Right ventricle myocardium superior (tissue), 1 donor: ENCODE measurements around the gene CLNK. TPM values are rescaled to one million over a fixed set of nuclear protein-coding genes. Genes with fewer than 3 reads are reported as not detected.
"Not testable (repeated sequence)": the region's sequence is repeated elsewhere in the genome, so short reads cannot be mapped to it uniquely, and the experiment has no call there.

ENCODE experiments used
- ATAC-seq: fragments of 200-7000 bp; cut with Tn5 transposase; one replicate; pipeline ENCODE4 v1.9.1; 2020; ENCODE audit warnings: mild to moderate bottlenecking; ENCODE audit not compliant: poor library complexity
- DNase-seq: peaks from one replicate; pipeline ENCODE4 v3.0.0-alpha.2; 2020
- intact Hi-C: fragments of 100-400 bp; cut with DNase I; formaldehyde crosslinking; loops from one replicate; pipeline ENCODE4 v1.11.2; 2022
- total RNA-seq: library from RNA; stranded (reverse); fragmentation: NEBNext Ultra II Directional; extraction: Animal tissue kit (Norgen Biotek cat#: 25700); gene quantifications from one replicate; pipeline ENCODE4 v1.2.1, GENCODE V29; 2021
- donor health status: DM: no; HTN: yes; CAD: no; lungs with severe emphysema.

CLNK gene
- total RNA-seq, 1 donor from 2014 or later = not detected

GRCh38 chr4:10593130-10593529, 91.4 kb downstream of the CLNK start:
- intact Hi-C loops = no loop called here
- ATAC-seq (no peak), DNase-seq (no peak)

- ATAC-seq (no peak), DNase-seq (no peak)
- intact Hi-C loops = no loop called here
Measured at GRCh38 chr4:10590896-10591295, 93.7 kb downstream of the CLNK start.

GRCh38 chr4:10589799-10590198, 94.8 kb downstream of the CLNK start:
- DNase-seq (no peak), ATAC-seq (no peak)
- intact Hi-C loops = no loop called here

GRCh38 chr4:10589321-10589720, 95.2 kb downstream of the CLNK start:
- intact Hi-C loops = no loop called here
- DNase-seq (no peak), ATAC-seq (no peak)

GRCh38 chr4:10587697-10588096, 96.9 kb downstream of the CLNK start:
- ATAC-seq = no peak

GRCh38 chr4:10587296-10587695, 97.3 kb downstream of the CLNK start:
- intact Hi-C loops = no loop called here
- no peak for ATAC-seq
- DNase-seq = no peak

More at GRCh38 chr4:10587697-10588096, 96.9 kb downstream of the CLNK start:
- DNase-seq = no peak
- intact Hi-C loops = no loop called here

GRCh38 chr4:10584042-10584441, 100.5 kb downstream of the CLNK start:
- ATAC-seq = peak; percentile 82
- intact Hi-C loops = no loop called here
- DNase-seq = no peak

GRCh38 chr4:10582951-10583350, 101.6 kb downstream of the CLNK start:
- intact Hi-C loops = no loop called here
- DNase-seq = no peak
- no peak for ATAC-seq

- DNase-seq (no peak), ATAC-seq (peak; percentile 77)
- intact Hi-C loops = no loop called here
Measured at GRCh38 chr4:10582059-10582686, 102.4 kb downstream of the CLNK start.

GRCh38 chr4:10581022-10581421, 103.5 kb downstream of the CLNK start:
- no peak for ATAC-seq
- intact Hi-C loops = no loop called here
- DNase-seq = no peak

GRCh38 chr4:10579648-10580047, 104.9 kb downstream of the CLNK start:
- no peak for ATAC-seq
- intact Hi-C loops = no loop called here

GRCh38 chr4:10577508-10578426, 106.8 kb downstream of the CLNK start:
- peak; percentile 51 for ATAC-seq
- intact Hi-C loops = no loop called here
- DNase-seq = no peak

More at GRCh38 chr4:10579648-10580047, 104.9 kb downstream of the CLNK start:
- no peak for DNase-seq

GRCh38 chr4:10577018-10577417, 107.5 kb downstream of the CLNK start:
- intact Hi-C loops = no loop called here
- ATAC-seq = no peak
- no peak for DNase-seq

GRCh38 chr4:10576236-10576635, 108.3 kb downstream of the CLNK start:
- DNase-seq = no peak
- ATAC-seq = no peak
- intact Hi-C loops = no loop called here

- intact Hi-C loops = no loop called here
- ATAC-seq (no peak), DNase-seq (no peak)
Measured at GRCh38 chr4:10575414-10575813, 109.2 kb downstream of the CLNK start.

GRCh38 chr4:10574553-10574952, 110.0 kb downstream of the CLNK start:
- ATAC-seq, DNase-seq, intact Hi-C loops: not testable (repeated sequence)

- intact Hi-C loops = no loop called here
- no peak for DNase-seq
Measured at GRCh38 chr4:10571909-10572308, 112.7 kb downstream of the CLNK start.

GRCh38 chr4:10569491-10569890, 115.1 kb downstream of the CLNK start:
- ATAC-seq = no peak
- intact Hi-C loops = no loop called here
- no peak for DNase-seq

More at GRCh38 chr4:10571909-10572308, 112.7 kb downstream of the CLNK start:
- no peak for ATAC-seq

- ATAC-seq = no peak
- DNase-seq = no peak
- intact Hi-C loops = no loop called here
Measured at GRCh38 chr4:10567766-10568165, 116.8 kb downstream of the CLNK start.

- DNase-seq (no peak), ATAC-seq (no peak)
- intact Hi-C loops = no loop called here
Measured at GRCh38 chr4:10565166-10565780, 119.3 kb downstream of the CLNK start.
